ENCODE measurements around the gene OXNAD1. TPM values are rescaled to one million over a fixed set of nuclear protein-coding genes. Genes with fewer than 3 reads are reported as not detected.

OXNAD1 gene
- total RNA-seq, 1 experiment from 2014 or later, result 27.6 TPM

GRCh38 chr3:16336825-16337224 is 71.8 kb downstream of the OXNAD1 start:
- peaks cover 8% of the 10 kb centered on the region for H3K4me1 Mint-ChIP-seq (ENCODE audit: insufficient read depth, unreplicated experiment)
- H3K36me3 Mint-ChIP-seq (ENCODE audit: insufficient read depth, unreplicated experiment), result peaks cover 19% of the 10 kb centered on the region
- no peaks in the 10 kb centered on the region for H3K27me3 Mint-ChIP-seq (ENCODE audit: insufficient read depth, unreplicated experiment)
- POLR2A ChIA-PET, result interaction anchor here (1.0 kb wide), 1 partner anchor 12 kb away, joined by 3 read pairs; no protein-coding TSS in a partner anchor
- no peak overlapping the region for H3K4me3 Mint-ChIP-seq (ENCODE audit: unreplicated experiment)
- TF ChIP-seq CTCF (IDR thresholded peaks at IDR 0.05; ENCODE audit: unreplicated experiment), result no peak
- intact Hi-C loops (cut with micrococcal nuclease), result no loop called here
- CTCF ChIA-PET, result interaction anchor here (0.6 to 1.1 kb wide), 5 partner anchors 13 to 289 kb away, joined by 3 to 4 read pairs (median 3); no protein-coding TSS in a partner anchor
- no peak overlapping the region for H3K27ac Mint-ChIP-seq (ENCODE audit: low read depth, unreplicated experiment)
- peaks cover 12% of the 10 kb centered on the region for H3K9me3 Mint-ChIP-seq (ENCODE audit: unreplicated experiment)
- BruUV-seq (replicated peaks), result no TSS peak
- DNase-seq (ENCODE audit: unreplicated experiment), result no peak

- Mint-ChIP-seq H3K27ac (ENCODE audit: low read depth, unreplicated experiment) (no peak overlapping the region), H3K36me3 (ENCODE audit: insufficient read depth, unreplicated experiment) (peaks cover 19% of the 10 kb centered on the region), H3K9me3 (ENCODE audit: unreplicated experiment) (peaks cover under 1% of the 10 kb centered on the region), H3K4me3 (ENCODE audit: unreplicated experiment) (no peak overlapping the region), H3K4me1 (ENCODE audit: insufficient read depth, unreplicated experiment) (peaks cover 8% of the 10 kb centered on the region), H3K27me3 (ENCODE audit: insufficient read depth, unreplicated experiment) (no peaks in the 10 kb centered on the region)
- intact Hi-C loops (cut with micrococcal nuclease), result no loop called here
- TF ChIP-seq CTCF (IDR thresholded peaks at IDR 0.05; ENCODE audit: unreplicated experiment), result no peak
- no peak for DNase-seq (ENCODE audit: unreplicated experiment)
- CTCF ChIA-PET, result interaction anchor here (0.6 to 1.5 kb wide), 5 partner anchors 31 to 274 kb away, joined by 3 to 4 read pairs (median 3); no protein-coding TSS in a partner anchor
- BruUV-seq (replicated peaks), result no TSS peak
- POLR2A ChIA-PET, result interaction anchor here (0.7 kb wide), 1 partner anchor 23 kb away, joined by 3 read pairs; no protein-coding TSS in a partner anchor
These were observed 73.0 kb downstream of the OXNAD1 start for GRCh38 chr3:16337856-16338540.

- H3K36me3 Mint-ChIP-seq (ENCODE audit: insufficient read depth, unreplicated experiment), result peaks cover 18% of the 10 kb centered on the region
- DNase-seq (ENCODE audit: unreplicated experiment), result peak; percentile 92
- TF ChIP-seq CTCF (IDR thresholded peaks at IDR 0.05; ENCODE audit: unreplicated experiment), result no peak
- no peaks in the 10 kb centered on the region for H3K27me3 Mint-ChIP-seq (ENCODE audit: insufficient read depth, unreplicated experiment)
- intact Hi-C loops (cut with micrococcal nuclease), result no loop called here
- no peaks in the 10 kb centered on the region for H3K9me3 Mint-ChIP-seq (ENCODE audit: unreplicated experiment)
- ChIA-PET POLR2A (interaction anchor here (0.6 to 1.2 kb wide), 6 partner anchors 22 to 1333 kb away, joined by 3 to 4 read pairs (median 3); no protein-coding TSS in a partner anchor), CTCF (interaction anchor here (0.6 to 1.5 kb wide), 4 partner anchors 30 to 178 kb away, joined by 3 to 4 read pairs (median 3); no protein-coding TSS in a partner anchor)
- H3K4me1 Mint-ChIP-seq (ENCODE audit: insufficient read depth, unreplicated experiment), result peaks cover 8% of the 10 kb centered on the region
- no peak overlapping the region for H3K4me3 Mint-ChIP-seq (ENCODE audit: unreplicated experiment)
- peak overlapping the region; percentile 13 for H3K27ac Mint-ChIP-seq (ENCODE audit: low read depth, unreplicated experiment)
- BruUV-seq (replicated peaks), result no TSS peak
These were observed 74.0 kb downstream of the OXNAD1 start for GRCh38 chr3:16338999-16339398.

GRCh38 chr3:16343101-16343500 is 78.1 kb downstream of the OXNAD1 start:
- Mint-ChIP-seq H3K9me3 (ENCODE audit: unreplicated experiment) (no peaks in the 10 kb centered on the region), H3K27me3 (ENCODE audit: insufficient read depth, unreplicated experiment) (no peaks in the 10 kb centered on the region), H3K27ac (ENCODE audit: low read depth, unreplicated experiment) (no peak overlapping the region), H3K4me3 (ENCODE audit: unreplicated experiment) (no peak overlapping the region), H3K36me3 (ENCODE audit: insufficient read depth, unreplicated experiment) (no peaks in the 10 kb centered on the region), H3K4me1 (ENCODE audit: insufficient read depth, unreplicated experiment) (peaks cover 8% of the 10 kb centered on the region)
- no TSS peak for BruUV-seq (replicated peaks)
- POLR2A ChIA-PET, result no interaction called here
- no peak for TF ChIP-seq CTCF (IDR thresholded peaks at IDR 0.05; ENCODE audit: unreplicated experiment)
- intact Hi-C loops (cut with micrococcal nuclease), result no loop called here
- no peak for DNase-seq (ENCODE audit: unreplicated experiment)
- CTCF ChIA-PET, result interaction anchor here (0.7 to 1.0 kb wide), 2 partner anchors 49 to 85 kb away, joined by 3 to 4 read pairs; no protein-coding TSS in a partner anchor

All from MCF 10A (cell line).